NT2/D1 (cell line): ENCODE measurements around the gene EPHA2.

Source experiments
- DNase-seq: peaks from one replicate; pipeline ENCODE4 v3.0.0-alpha.2; 2011; ENCODE audit warnings: low read depth, low spot score
- H3K27me3 ChIP-seq: 2 replicates; pipeline ENCODE4 v1.6.0; 2011; ENCODE audit warnings: mild to moderate bottlenecking; ENCODE audit not compliant: insufficient read length, insufficient read depth
- H3K36me3 ChIP-seq: 2 replicates; pipeline ENCODE4 v1.6.1; 2011; ENCODE audit warnings: mild to moderate bottlenecking, low read length, mixed read lengths; ENCODE audit not compliant: insufficient read depth, insufficient read length
- H3K4me1 ChIP-seq: 2 replicates; pipeline ENCODE4 v1.5.1; 2011; ENCODE audit not compliant: insufficient read depth, insufficient read length
- H3K4me3 ChIP-seq: 2 replicates; pipeline ENCODE4 v1.5.1; 2011; ENCODE audit warnings: low read depth; ENCODE audit not compliant: insufficient read length
- H3K9ac ChIP-seq: 2 replicates; pipeline ENCODE4 v1.6.0; 2011; ENCODE audit warnings: low read depth; ENCODE audit not compliant: insufficient read length
- H3K9me3 ChIP-seq: 2 replicates; pipeline ENCODE4 v1.5.1; 2011; ENCODE audit warnings: mild to moderate bottlenecking, low read length; ENCODE audit not compliant: insufficient read depth
- SUZ12 ChIP-seq: IDR thresholded peaks from 2 replicates; pipeline ENCODE4 v1.6.1; 2011; ENCODE audit not compliant: insufficient read length, insufficient read depth; ENCODE audit errors: extremely low read depth
- YY1 ChIP-seq: IDR thresholded peaks from 2 replicates; pipeline ENCODE4 v1.6.1; 2011; ENCODE audit not compliant: insufficient read length, insufficient read depth
- ZNF274 ChIP-seq: IDR thresholded peaks from 2 replicates; pipeline ENCODE4 v1.6.1; 2011; ENCODE audit warnings: mild to moderate bottlenecking, low read depth, low read length

EPHA2 gene

GRCh38 chr1:16118706-16119105 is 37.2 kb downstream of the EPHA2 start:
- Histone ChIP-seq H3K27me3 (peaks cover 6% of the 10 kb centered on the region), H3K9ac (no peak overlapping the region), H3K36me3 (peaks cover 13% of the 10 kb centered on the region), H3K9me3 (no peaks in the 10 kb centered on the region), H3K4me1 (peaks cover 40% of the 10 kb centered on the region), H3K4me3 (no peak overlapping the region)
- no peak for TF ChIP-seq ZNF274
- TF ChIP-seq SUZ12 = no peak
- TF ChIP-seq YY1 = no peak
- no peak for DNase-seq

DNA sequence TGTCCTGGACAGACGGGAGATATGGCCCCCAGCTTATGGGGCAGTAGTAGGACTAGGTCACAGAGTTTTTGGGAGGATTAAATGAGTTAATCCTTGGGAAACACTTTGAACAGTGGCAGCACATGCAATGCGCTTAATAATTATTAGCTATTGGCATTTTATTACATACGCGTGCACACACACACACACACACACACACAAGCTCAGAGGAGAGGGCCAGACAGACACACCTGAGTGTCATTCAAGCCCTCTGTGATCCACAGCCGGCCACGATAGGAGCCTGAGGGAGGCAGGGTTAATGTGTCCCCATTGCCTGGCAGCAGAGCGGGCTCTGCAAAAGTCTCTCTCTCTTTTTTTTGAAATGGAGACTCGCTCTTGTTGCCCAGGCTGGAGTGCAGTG is 37.9 kb downstream of the EPHA2 start:
- H3K36me3 ChIP-seq = peaks cover 6% of the 10 kb centered on the region
- DNase-seq = no peak
- H3K27me3 ChIP-seq = peaks cover 6% of the 10 kb centered on the region
- no peak overlapping the region for H3K9ac ChIP-seq
- H3K4me1 ChIP-seq = peaks cover 44% of the 10 kb centered on the region
- H3K9me3 ChIP-seq = no peaks in the 10 kb centered on the region
- no peak overlapping the region for H3K4me3 ChIP-seq
- no peak for TF ChIP-seq YY1
- TF ChIP-seq ZNF274 = no peak
- TF ChIP-seq SUZ12 = no peak

DNA sequence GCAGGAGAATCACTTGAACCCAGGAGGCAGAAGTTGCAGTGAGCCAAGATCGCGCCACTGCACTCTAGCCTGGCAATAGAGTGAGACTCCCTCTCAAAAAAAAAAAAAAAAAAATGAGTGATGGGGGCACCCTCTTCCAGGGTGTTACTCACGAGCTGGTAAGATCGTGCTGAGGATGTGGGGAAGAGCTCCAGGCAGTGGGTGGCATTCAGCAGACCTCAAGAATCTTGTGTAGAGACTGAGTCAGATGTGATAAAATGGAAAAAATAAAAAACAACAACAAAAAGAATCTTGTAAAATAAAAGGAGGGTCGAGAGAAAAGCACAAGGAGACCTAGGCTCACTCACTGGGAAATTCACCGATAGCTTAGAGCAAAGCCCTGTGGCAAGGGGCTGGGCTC is 38.5 kb downstream of the EPHA2 start:
- Histone ChIP-seq H3K9ac (no peak overlapping the region), H3K27me3 (peaks cover 8% of the 10 kb centered on the region), H3K4me3 (no peak overlapping the region), H3K4me1 (peaks cover 39% of the 10 kb centered on the region), H3K9me3 (no peaks in the 10 kb centered on the region), H3K36me3 (peaks cover under 1% of the 10 kb centered on the region)
- DNase-seq = no peak
- TF ChIP-seq YY1 = no peak
- TF ChIP-seq SUZ12 = no peak
- TF ChIP-seq ZNF274 = no peak

GRCh38 chr1:16116625-16117024 is 39.2 kb downstream of the EPHA2 start:
- Histone ChIP-seq H3K27me3 (peaks cover 16% of the 10 kb centered on the region), H3K36me3 (no peaks in the 10 kb centered on the region), H3K9me3 (no peaks in the 10 kb centered on the region), H3K9ac (peak overlapping the region; percentile 32), H3K4me3 (no peak overlapping the region), H3K4me1 (peaks cover 42% of the 10 kb centered on the region)
- TF ChIP-seq ZNF274 (no peak), SUZ12 (no peak), YY1 (no peak)
- DNase-seq = no peak

DNA sequence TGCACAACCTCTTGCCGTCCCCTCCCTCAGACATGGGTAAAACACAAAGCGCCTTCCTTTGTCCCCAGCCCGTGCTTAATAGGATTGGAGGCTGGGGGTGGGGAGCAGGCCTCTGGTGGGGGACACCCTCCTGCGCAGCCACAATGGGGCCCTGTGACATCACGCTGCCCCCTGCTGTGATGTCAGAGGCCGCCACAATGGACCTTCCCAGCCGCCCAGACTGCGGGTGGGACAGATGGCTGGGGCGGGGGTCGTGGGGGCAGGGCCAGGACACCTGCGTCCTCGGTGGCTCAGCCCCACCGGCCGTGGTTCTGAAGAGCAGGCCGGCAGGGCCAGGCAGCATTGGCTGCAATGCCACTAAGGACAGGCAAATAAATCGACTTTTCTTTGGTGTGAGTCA is 39.9 kb downstream of the EPHA2 start:
- Histone ChIP-seq H3K36me3 (no peaks in the 10 kb centered on the region), H3K4me3 (no peak overlapping the region), H3K9ac (peak overlapping the region; percentile 32), H3K27me3 (peaks cover 16% of the 10 kb centered on the region), H3K4me1 (peaks cover 42% of the 10 kb centered on the region), H3K9me3 (no peaks in the 10 kb centered on the region)
- TF ChIP-seq ZNF274 (no peak), YY1 (no peak), SUZ12 (no peak)
- DNase-seq = no peak

DNA sequence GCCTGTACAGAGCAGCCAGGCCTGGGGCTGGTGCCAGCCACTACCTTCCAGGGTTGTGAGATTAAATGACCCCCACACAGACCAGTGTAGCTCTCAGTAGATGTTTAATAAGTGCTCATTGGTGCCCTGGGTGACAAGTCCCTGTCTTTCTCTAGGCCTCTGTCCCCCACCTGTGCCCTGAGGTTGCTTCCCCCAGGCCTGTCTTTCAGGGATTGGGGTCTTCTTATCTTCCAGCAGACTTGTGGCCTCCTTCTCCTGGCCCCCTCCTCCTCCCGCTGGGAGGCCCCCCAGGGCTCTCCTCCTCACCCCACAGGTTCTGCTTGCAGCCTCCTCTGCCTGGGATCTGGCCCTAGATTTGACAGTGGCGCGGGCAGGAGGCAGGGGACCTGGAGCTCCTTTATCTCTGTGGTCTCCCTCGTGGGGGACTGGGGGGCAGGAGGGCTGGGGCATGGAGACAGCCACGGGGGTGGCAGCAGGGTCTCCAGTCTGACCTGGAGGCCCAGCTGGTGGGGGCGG is 40.3 kb downstream of the EPHA2 start:
- H3K27me3 ChIP-seq = peaks cover 16% of the 10 kb centered on the region
- no peaks in the 10 kb centered on the region for H3K36me3 ChIP-seq
- H3K4me1 ChIP-seq = peaks cover 38% of the 10 kb centered on the region
- H3K9me3 ChIP-seq = no peaks in the 10 kb centered on the region
- no peak overlapping the region for H3K4me3 ChIP-seq
- TF ChIP-seq ZNF274 = no peak
- no peak for TF ChIP-seq YY1
- TF ChIP-seq SUZ12 = no peak
- no peak for DNase-seq
- H3K9ac ChIP-seq = peak overlapping the region; percentile 67

- DNase-seq = no peak
- H3K9ac ChIP-seq = peak overlapping the region; percentile 67
- no peaks in the 10 kb centered on the region for H3K36me3 ChIP-seq
These were observed 41.1 kb downstream of the EPHA2 start for GRCh38 chr1:16114527-16115467.

More at GRCh38 chr1:16114527-16115467, 41.1 kb downstream of the EPHA2 start:
- Histone ChIP-seq H3K9me3 (no peaks in the 10 kb centered on the region), H3K4me3 (no peak overlapping the region), H3K4me1 (peaks cover 35% of the 10 kb centered on the region), H3K27me3 (peaks cover 16% of the 10 kb centered on the region)
- no peak for TF ChIP-seq ZNF274
- no peak for TF ChIP-seq YY1
- no peak for TF ChIP-seq SUZ12
